Cardiac muscle cell (in vitro differentiated cells and primary cell): ENCODE measurements around the gene RPS14. TPM values are rescaled to one million over a fixed set of nuclear protein-coding genes. Genes with fewer than 3 reads are reported as not detected.
A peak's percentile ranks its signal among the peaks of the same experiment; 100 is the strongest.

ENCODE experiments used
- DNase-seq, 2 donors: peaks; one replicate each; pipeline versions ENCODE4 v3.0.0 to v3.0.0-alpha.2; 2010 to 2017; ENCODE audit warnings: low read depth in 1 of 2, low spot score in 1 of 2
- H3K27ac ChIP-seq: fragments of 200-600 bp; sonication (generic); 2 replicates; pipeline ENCODE4 v1.5.1; 2016
- H3K27me3 ChIP-seq: fragments of 200-600 bp; sonication (generic); 2 replicates; pipeline ENCODE4 v1.6.0; 2016; ENCODE audit warnings: control low read depth
- H3K36me3 ChIP-seq: fragments of 200-600 bp; sonication (generic); 2 replicates; pipeline ENCODE4 v1.5.1; 2016; ENCODE audit warnings: control low read depth
- H3K4me1 ChIP-seq: fragments of 200-600 bp; sonication (generic); 2 replicates; pipeline ENCODE4 v1.8.1; 2017; ENCODE audit warnings: low read depth, mild to moderate bottlenecking, mixed run types
- H3K4me3 ChIP-seq: fragments of 200-600 bp; sonication (generic); 2 replicates; pipeline ENCODE4 v1.5.1; 2016; ENCODE audit warnings: mild to moderate bottlenecking
- H3K9me3 ChIP-seq: fragments of 200-600 bp; sonication (generic); 2 replicates; pipeline ENCODE4 v1.5.1; 2017; ENCODE audit warnings: low read depth, mild to moderate bottlenecking, control low read depth
- CTCF ChIP-seq: IDR thresholded peaks from 2 replicates; pipeline ENCODE4 v1.5.1; 2012; ENCODE audit warnings: low read depth, mild to moderate bottlenecking, low read length
- polyA plus RNA-seq: library from polyadenylated mRNA; unstranded; fragments of >200 nt; fragmentation: Nextera tagmentation; extraction: Ambion mirVana; gene quantifications from 2 replicates; pipeline ENCODE4 v1.2.1, GENCODE V29; 2016
- total RNA-seq: library from RNA; depleted of rRNA; stranded (reverse); fragments of >200 nt; gene quantifications from 2 replicates; pipeline ENCODE4 v1.2.3, GENCODE V29; 2016

Gene RPS14
- total and polyA plus RNA-seq, 2 experiments from 2014 or later = 1,307 to 2,781 TPM

DNA sequence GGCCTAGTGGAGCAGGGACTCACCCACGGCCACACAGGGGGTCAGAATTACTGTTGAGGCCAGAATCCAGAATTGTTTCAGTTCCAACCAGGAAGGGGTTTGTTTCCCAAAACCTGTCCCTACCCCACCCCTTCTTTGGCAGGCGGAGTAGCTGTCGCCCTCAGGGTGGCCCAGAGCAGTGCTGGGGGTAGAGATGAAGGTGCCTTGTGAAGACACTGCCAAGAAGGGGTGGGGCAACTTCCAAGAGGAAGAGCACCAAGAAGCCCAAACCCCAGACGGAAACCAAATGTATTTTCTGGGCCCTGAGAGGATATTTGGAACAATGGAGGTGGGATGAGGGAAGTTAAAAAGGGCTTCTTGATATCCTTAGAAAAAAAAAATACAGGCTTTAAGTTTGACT is 47.0 kb upstream of the RPS14 start:
- no peak overlapping the region for H3K4me3 ChIP-seq
- H3K4me1 ChIP-seq = peaks cover 42% of the 10 kb centered on the region
- H3K36me3 ChIP-seq = no peaks in the 10 kb centered on the region
- TF ChIP-seq CTCF = no peak
- H3K9me3 ChIP-seq = no peaks in the 10 kb centered on the region
- H3K27ac ChIP-seq = peak overlapping the region; percentile 83
- no peaks in the 10 kb centered on the region for H3K27me3 ChIP-seq
- no peak for DNase-seq

- Histone ChIP-seq H3K27ac (no peak overlapping the region), H3K4me3 (no peak overlapping the region), H3K4me1 (peaks cover 46% of the 10 kb centered on the region)
Observed at GRCh38 chr5:150496098-150496497, 46.6 kb upstream of the RPS14 start.

DNA sequence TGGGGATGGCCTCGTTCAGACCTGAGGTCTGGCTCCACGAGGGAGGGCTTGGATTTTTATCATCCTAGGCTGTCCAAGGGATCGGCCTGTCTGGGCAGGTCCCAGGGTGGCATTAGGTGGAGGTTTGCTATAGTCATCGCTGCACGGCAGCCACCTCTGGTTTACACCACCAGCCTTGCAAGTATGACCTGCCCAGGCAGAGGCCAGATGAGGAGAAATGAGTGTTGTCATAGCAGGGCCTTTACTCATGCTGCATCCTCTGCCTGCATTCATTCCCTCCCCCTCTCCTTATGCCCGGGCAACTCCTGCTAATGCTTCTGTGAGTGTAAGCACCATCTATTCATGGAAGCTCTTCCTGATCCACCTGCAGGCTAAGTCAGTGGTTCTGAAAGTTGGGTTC is 43.1 kb upstream of the RPS14 start:
- H3K4me3 ChIP-seq = no peak overlapping the region
- H3K27ac ChIP-seq = peak overlapping the region; percentile 99
- no peaks in the 10 kb centered on the region for H3K36me3 ChIP-seq
- H3K9me3 ChIP-seq = no peaks in the 10 kb centered on the region
- peaks cover 48% of the 10 kb centered on the region for H3K4me1 ChIP-seq
- DNase-seq = no peak
- TF ChIP-seq CTCF = no peak
- no peaks in the 10 kb centered on the region for H3K27me3 ChIP-seq

More at GRCh38 chr5:150496098-150496497, 46.6 kb upstream of the RPS14 start:
- TF ChIP-seq CTCF = no peak
- H3K27me3 ChIP-seq = no peaks in the 10 kb centered on the region
- no peaks in the 10 kb centered on the region for H3K36me3 ChIP-seq
- H3K9me3 ChIP-seq = no peaks in the 10 kb centered on the region
- DNase-seq = no peak

DNA sequence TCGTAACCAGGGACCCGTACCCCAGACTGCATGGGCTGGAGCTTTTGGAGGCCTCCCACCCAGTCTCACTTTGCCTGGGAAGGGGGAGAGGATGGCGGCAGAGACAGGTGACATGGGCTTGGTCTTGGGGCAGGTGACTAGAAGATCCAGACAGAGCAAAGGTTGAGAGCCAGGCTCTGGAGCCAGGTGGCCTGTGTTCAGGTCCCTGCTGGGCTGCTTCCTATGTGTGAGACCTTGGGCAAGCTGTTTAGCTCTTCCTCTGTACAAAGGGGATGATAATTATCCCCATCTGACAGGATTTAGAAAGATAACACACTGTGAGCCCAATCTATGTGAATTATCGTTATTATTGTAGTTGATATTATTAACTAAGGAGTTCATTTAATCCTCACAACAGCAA is 42.3 kb upstream of the RPS14 start:
- Histone ChIP-seq H3K27ac (peak overlapping the region; percentile 99), H3K9me3 (no peaks in the 10 kb centered on the region), H3K4me1 (peaks cover 48% of the 10 kb centered on the region), H3K4me3 (no peak overlapping the region), H3K27me3 (no peaks in the 10 kb centered on the region), H3K36me3 (no peaks in the 10 kb centered on the region)
- no peak for TF ChIP-seq CTCF
- DNase-seq = no peak

DNA sequence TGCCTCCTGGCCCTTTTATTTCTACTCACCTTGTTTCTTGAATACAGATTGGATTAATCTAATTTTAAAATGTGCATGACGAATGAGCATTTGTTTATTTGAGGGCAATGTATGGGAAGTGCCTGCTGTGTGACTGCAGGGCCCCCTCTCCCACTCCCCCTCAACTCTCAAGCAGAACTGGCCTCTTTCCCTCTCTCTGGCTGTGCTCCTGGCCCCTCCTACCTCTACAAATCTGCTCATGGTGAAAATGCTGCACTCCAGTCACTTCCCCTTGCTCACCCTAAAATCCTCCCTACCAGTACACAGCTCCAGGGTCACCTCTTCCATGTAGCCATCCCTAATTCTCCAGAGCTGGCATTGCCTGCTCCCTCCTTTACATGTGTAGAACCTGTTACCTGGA is 41.2 kb upstream of the RPS14 start:
- Histone ChIP-seq H3K27ac (peak overlapping the region; percentile 99), H3K4me1 (peaks cover 46% of the 10 kb centered on the region)

More for the DNA sequence above, 41.2 kb upstream of the RPS14 start:
- Histone ChIP-seq H3K4me3 (no peak overlapping the region), H3K9me3 (no peaks in the 10 kb centered on the region), H3K36me3 (no peaks in the 10 kb centered on the region), H3K27me3 (no peaks in the 10 kb centered on the region)
- no peak for TF ChIP-seq CTCF
- no peak for DNase-seq
